ENCODE measurements around the gene RAVER2. TPM values are rescaled to one million over a fixed set of nuclear protein-coding genes. Genes with fewer than 3 reads are reported as not detected.
"Not testable (repeated sequence)": the region's sequence is repeated elsewhere in the genome, so short reads cannot be mapped to it uniquely, and the experiment has no call there.

RAVER2 gene
- total RNA-seq, 1 experiment from 2014 or later, result 13.3 TPM

- H2AFZ ChIP-seq (ENCODE audit: low read length), result no peak overlapping the region
- no peak for DNase-seq
- H3K9me3 Mint-ChIP-seq, result no peaks in the 10 kb centered on the region
These were observed 10.6 kb upstream of the RAVER2 start for GRCh38 chr1:64734287-64734652.

GRCh38 chr1:64740687-64741086 lies 4.2 kb upstream of the RAVER2 start:
- not testable (repeated sequence) for H4K91ac ChIP-seq (ENCODE audit: insufficient read length, low read depth, low read length); H3K4ac ChIP-seq (ENCODE audit: low read depth, low read length); H3K4me2 ChIP-seq (ENCODE audit: insufficient read depth, insufficient read length, low read length); H3K56ac ChIP-seq (ENCODE audit: insufficient read length, low read depth, low read length); H3K18ac ChIP-seq (ENCODE audit: insufficient read length, low read depth, low read length); H3K4me1 ChIP-seq (ENCODE audit: insufficient read depth, low read length); H2BK20ac ChIP-seq (ENCODE audit: low read depth, low read length, poor library complexity, severe bottlenecking); H3K4me1 Mint-ChIP-seq; H3K27ac ChIP-seq (ENCODE audit: insufficient read length, low read depth, low read length); H2BK120ac ChIP-seq (ENCODE audit: low read depth, low read length, poor library complexity, severe bottlenecking); H2AK5ac ChIP-seq (ENCODE audit: insufficient read length, low read length); H4K5ac ChIP-seq (ENCODE audit: insufficient read length, low read depth, low read length); H3K23me2 ChIP-seq (ENCODE audit: insufficient read length, low read depth, low read length, poor library complexity, severe bottlenecking); H2AFZ ChIP-seq (ENCODE audit: low read length); H3K27ac Mint-ChIP-seq; H3K23ac ChIP-seq (ENCODE audit: insufficient read length, low read depth, low read length); H3K79me2 ChIP-seq (ENCODE audit: insufficient read depth, low read length); H4K8ac ChIP-seq (replicated peaks; ENCODE audit: insufficient read length, low read depth, low read length); H2BK12ac ChIP-seq (ENCODE audit: insufficient read length, low read depth, low read length); H3K14ac ChIP-seq (ENCODE audit: insufficient read depth, low read length); H4K20me1 ChIP-seq (ENCODE audit: control insufficient read depth, insufficient read depth, insufficient read length); H3K9me3 Mint-ChIP-seq; H3K79me1 ChIP-seq (ENCODE audit: insufficient read depth, low read depth, low read length, poor library complexity, severe bottlenecking); H3K9ac ChIP-seq (ENCODE audit: extremely low read depth, insufficient read length, low read length); H3K4me3 Mint-ChIP-seq; H2BK5ac ChIP-seq (ENCODE audit: insufficient read length, low read length); H3T11ph ChIP-seq (ENCODE audit: low read length); H2BK15ac ChIP-seq (ENCODE audit: low read depth, low read length); H3K36me3 Mint-ChIP-seq (ENCODE audit: insufficient read depth in 1 of 3, low read depth in 3 of 3); H3K9me3 ChIP-seq (ENCODE audit: control insufficient read depth, low read depth, low read length); DNase-seq; H3K27me3 ChIP-seq (ENCODE audit: insufficient read depth, low read length)
- no CpG with 5 or more reads among the region's 1 CpG for WGBS (ENCODE audit: extremely low coverage, insufficient read length, low lambda C conversion rate)
- peaks cover 39% of the 10 kb centered on the region for H3K27me3 Mint-ChIP-seq (ENCODE audit: low read depth)

More at GRCh38 chr1:64734287-64734652, 10.6 kb upstream of the RAVER2 start:
- H3K9ac ChIP-seq (ENCODE audit: extremely low read depth, insufficient read length, low read length), result no peak overlapping the region
- H3K9me3 ChIP-seq (ENCODE audit: control insufficient read depth, low read depth, low read length), result no peaks in the 10 kb centered on the region
- Mint-ChIP-seq H3K36me3 (ENCODE audit: insufficient read depth in 1 of 3, low read depth in 3 of 3) (peaks cover 0 to 5% (median 0%) of the 10 kb centered on the region in 3 experiments; a peak in 1 of 7 replicates), H3K27ac (no peak overlapping the region), H3K4me1 (peaks cover 11 to 13% of the 10 kb centered on the region in 2 experiments), H3K4me3 (no peak overlapping the region), H3K27me3 (ENCODE audit: low read depth) (peaks cover 16% of the 10 kb centered on the region)
- WGBS (ENCODE audit: extremely low coverage, insufficient read length, low lambda C conversion rate), result no CpG with 5 or more reads among the region's 3 CpGs
- no peaks in the 10 kb centered on the region for H3K79me1 ChIP-seq (ENCODE audit: insufficient read depth, low read depth, low read length, poor library complexity, severe bottlenecking)
- no peak overlapping the region for H4K91ac ChIP-seq (ENCODE audit: insufficient read length, low read depth, low read length)
- no peak overlapping the region for H3K4ac ChIP-seq (ENCODE audit: low read depth, low read length)
- no peak overlapping the region for H2BK5ac ChIP-seq (ENCODE audit: insufficient read length, low read length)
- H3K27me3 ChIP-seq (ENCODE audit: insufficient read depth, low read length), result no peaks in the 10 kb centered on the region
- no peak overlapping the region for H3K23ac ChIP-seq (ENCODE audit: insufficient read length, low read depth, low read length)
- no peak overlapping the region for H2BK120ac ChIP-seq (ENCODE audit: low read depth, low read length, poor library complexity, severe bottlenecking)
- no peak overlapping the region for H2BK12ac ChIP-seq (ENCODE audit: insufficient read length, low read depth, low read length)
- H4K8ac ChIP-seq (replicated peaks; ENCODE audit: insufficient read length, low read depth, low read length), result no peak overlapping the region
- H3K79me2 ChIP-seq (ENCODE audit: insufficient read depth, low read length), result no peaks in the 10 kb centered on the region
- no peaks in the 10 kb centered on the region for H4K20me1 ChIP-seq (ENCODE audit: control insufficient read depth, insufficient read depth, insufficient read length)
- no peak overlapping the region for H4K5ac ChIP-seq (ENCODE audit: insufficient read length, low read depth, low read length)
- H2AK5ac ChIP-seq (ENCODE audit: insufficient read length, low read length), result no peak overlapping the region
- no peaks in the 10 kb centered on the region for H3K23me2 ChIP-seq (ENCODE audit: insufficient read length, low read depth, low read length, poor library complexity, severe bottlenecking)
- no peaks in the 10 kb centered on the region for H3K4me1 ChIP-seq (ENCODE audit: insufficient read depth, low read length)
- no peak overlapping the region for H3K18ac ChIP-seq (ENCODE audit: insufficient read length, low read depth, low read length)
- no peak overlapping the region for H3K14ac ChIP-seq (ENCODE audit: insufficient read depth, low read length)
- no peak overlapping the region for H3K4me2 ChIP-seq (ENCODE audit: insufficient read depth, insufficient read length, low read length)
- no peak overlapping the region for H2BK20ac ChIP-seq (ENCODE audit: low read depth, low read length, poor library complexity, severe bottlenecking)
- H3T11ph ChIP-seq (ENCODE audit: low read length), result no peak overlapping the region
- H2BK15ac ChIP-seq (ENCODE audit: low read depth, low read length), result no peak overlapping the region
- no peak overlapping the region for H3K56ac ChIP-seq (ENCODE audit: insufficient read length, low read depth, low read length)
- no peak for TF ChIP-seq CTCF (conservative IDR thresholded peaks at IDR 0.05)
- no peak overlapping the region for H3K27ac ChIP-seq (ENCODE audit: insufficient read length, low read depth, low read length)

Data from H9 (cell line).